GM23338 (cell line): ENCODE data around the gene FAM185A.

Experiments
- CREB1 ChIP-seq: fragments of 250-450 bp; sonication (Bioruptor Pico); IDR thresholded peaks from 2 replicates; pipeline ENCODE4 v1.5.0; 2020; ENCODE audit warnings: low read depth, mild to moderate bottlenecking, moderate library complexity
- EZH2 ChIP-seq: fragments of 200-600 bp; sonication (generic); IDR thresholded peaks from one replicate; pipeline ENCODE4 v1.8.0; 2017; ENCODE audit warnings: antibody characterized with exemption, mild to moderate bottlenecking, low read depth; ENCODE audit not compliant: unreplicated experiment
- EZH2phosphoT487 ChIP-seq: fragments of 200-600 bp; sonication (generic); IDR thresholded peaks from one replicate; pipeline ENCODE4 v1.8.1; 2018; ENCODE audit warnings: antibody characterized with exemption; ENCODE audit not compliant: unreplicated experiment
- JUNB ChIP-seq: IDR thresholded peaks from one replicate; pipeline ENCODE4 v1.6.1; 2016; ENCODE audit warnings: antibody characterized with exemption; ENCODE audit not compliant: unreplicated experiment
- POLR2AphosphoS5 ChIP-seq: IDR thresholded peaks from 2 replicates; pipeline ENCODE4 v1.6.1; 2016; ENCODE audit warnings: antibody characterized with exemption, low read depth
- ZNF114 ChIP-seq: fragments of 250-450 bp; sonication (Bioruptor Pico); IDR thresholded peaks from 2 replicates; pipeline ENCODE4 v1.5.0; 2020; ENCODE audit warnings: mild to moderate bottlenecking, moderate library complexity
- ZNF331 ChIP-seq: fragments of 250-450 bp; sonication (Bioruptor Pico); IDR thresholded peaks from 2 replicates; pipeline ENCODE4 v1.5.0; 2020; ENCODE audit warnings: low read depth, mild to moderate bottlenecking, moderate library complexity
- TF ChIP-seq, protein P1 (sequence below), 2 experiments: fragments of 200-600 bp in 1 of 2; sonication (generic) in 1 of 2; conservative IDR thresholded peaks; 2 replicates each; pipeline versions ENCODE4 v1.5.1 to v1.6.1; 2016 to 2017; ENCODE audit warnings: antibody characterized with exemption in 2 of 2, low read depth in 2 of 2, mild to moderate bottlenecking in 2 of 2, moderate library complexity in 1 of 2
- TF ChIP-seq, protein P2 (sequence below): IDR thresholded peaks from one replicate; pipeline ENCODE4 v1.6.1; 2018; ENCODE audit warnings: antibody characterized with exemption; ENCODE audit not compliant: unreplicated experiment
- TF ChIP-seq, protein P3 (sequence below): IDR thresholded peaks from 2 replicates; pipeline ENCODE4 v1.6.1; 2016; ENCODE audit warnings: antibody characterized with exemption

DNA sequence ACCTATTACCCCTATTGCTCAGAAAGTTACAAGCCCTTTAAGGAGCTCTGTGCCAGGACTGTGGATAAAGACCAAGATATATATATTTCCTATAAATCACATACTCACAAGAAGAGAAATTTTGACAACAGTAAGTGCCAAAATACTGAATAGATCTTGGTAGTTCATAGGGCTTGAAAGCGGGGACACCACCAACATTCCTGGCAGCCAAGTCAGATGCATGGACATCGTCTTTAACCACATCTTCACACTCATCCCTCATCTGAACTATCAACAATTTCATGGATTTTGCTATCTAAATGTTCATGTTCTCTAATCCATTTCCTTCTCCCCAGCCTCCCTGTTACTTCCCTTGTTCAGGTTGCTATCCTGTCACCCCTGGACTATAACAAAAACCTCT, 96.5 kb downstream of the FAM185A start:
- TF ChIP-seq, protein P1, sequence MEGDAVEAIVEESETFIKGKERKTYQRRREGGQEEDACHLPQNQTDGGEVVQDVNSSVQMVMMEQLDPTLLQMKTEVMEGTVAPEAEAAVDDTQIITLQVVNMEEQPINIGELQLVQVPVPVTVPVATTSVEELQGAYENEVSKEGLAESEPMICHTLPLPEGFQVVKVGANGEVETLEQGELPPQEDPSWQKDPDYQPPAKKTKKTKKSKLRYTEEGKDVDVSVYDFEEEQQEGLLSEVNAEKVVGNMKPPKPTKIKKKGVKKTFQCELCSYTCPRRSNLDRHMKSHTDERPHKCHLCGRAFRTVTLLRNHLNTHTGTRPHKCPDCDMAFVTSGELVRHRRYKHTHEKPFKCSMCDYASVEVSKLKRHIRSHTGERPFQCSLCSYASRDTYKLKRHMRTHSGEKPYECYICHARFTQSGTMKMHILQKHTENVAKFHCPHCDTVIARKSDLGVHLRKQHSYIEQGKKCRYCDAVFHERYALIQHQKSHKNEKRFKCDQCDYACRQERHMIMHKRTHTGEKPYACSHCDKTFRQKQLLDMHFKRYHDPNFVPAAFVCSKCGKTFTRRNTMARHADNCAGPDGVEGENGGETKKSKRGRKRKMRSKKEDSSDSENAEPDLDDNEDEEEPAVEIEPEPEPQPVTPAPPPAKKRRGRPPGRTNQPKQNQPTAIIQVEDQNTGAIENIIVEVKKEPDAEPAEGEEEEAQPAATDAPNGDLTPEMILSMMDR (conservative IDR thresholded peaks at IDR 0.05; ENCODE audit: low read depth in 2 of 2), result no peak
- no peak for TF ChIP-seq EZH2
- no peak for TF ChIP-seq EZH2phosphoT487
- TF ChIP-seq, protein P2, sequence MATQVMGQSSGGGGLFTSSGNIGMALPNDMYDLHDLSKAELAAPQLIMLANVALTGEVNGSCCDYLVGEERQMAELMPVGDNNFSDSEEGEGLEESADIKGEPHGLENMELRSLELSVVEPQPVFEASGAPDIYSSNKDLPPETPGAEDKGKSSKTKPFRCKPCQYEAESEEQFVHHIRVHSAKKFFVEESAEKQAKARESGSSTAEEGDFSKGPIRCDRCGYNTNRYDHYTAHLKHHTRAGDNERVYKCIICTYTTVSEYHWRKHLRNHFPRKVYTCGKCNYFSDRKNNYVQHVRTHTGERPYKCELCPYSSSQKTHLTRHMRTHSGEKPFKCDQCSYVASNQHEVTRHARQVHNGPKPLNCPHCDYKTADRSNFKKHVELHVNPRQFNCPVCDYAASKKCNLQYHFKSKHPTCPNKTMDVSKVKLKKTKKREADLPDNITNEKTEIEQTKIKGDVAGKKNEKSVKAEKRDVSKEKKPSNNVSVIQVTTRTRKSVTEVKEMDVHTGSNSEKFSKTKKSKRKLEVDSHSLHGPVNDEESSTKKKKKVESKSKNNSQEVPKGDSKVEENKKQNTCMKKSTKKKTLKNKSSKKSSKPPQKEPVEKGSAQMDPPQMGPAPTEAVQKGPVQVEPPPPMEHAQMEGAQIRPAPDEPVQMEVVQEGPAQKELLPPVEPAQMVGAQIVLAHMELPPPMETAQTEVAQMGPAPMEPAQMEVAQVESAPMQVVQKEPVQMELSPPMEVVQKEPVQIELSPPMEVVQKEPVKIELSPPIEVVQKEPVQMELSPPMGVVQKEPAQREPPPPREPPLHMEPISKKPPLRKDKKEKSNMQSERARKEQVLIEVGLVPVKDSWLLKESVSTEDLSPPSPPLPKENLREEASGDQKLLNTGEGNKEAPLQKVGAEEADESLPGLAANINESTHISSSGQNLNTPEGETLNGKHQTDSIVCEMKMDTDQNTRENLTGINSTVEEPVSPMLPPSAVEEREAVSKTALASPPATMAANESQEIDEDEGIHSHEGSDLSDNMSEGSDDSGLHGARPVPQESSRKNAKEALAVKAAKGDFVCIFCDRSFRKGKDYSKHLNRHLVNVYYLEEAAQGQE, result no peak
- TF ChIP-seq POLR2AphosphoS5, result no peak
- TF ChIP-seq CREB1 (CRISPR knock-in tag), result no peak
- no peak for TF ChIP-seq ZNF331
- no peak for TF ChIP-seq JUNB
- TF ChIP-seq ZNF114 (CRISPR knock-in tag), result no peak
- TF ChIP-seq, protein P3, sequence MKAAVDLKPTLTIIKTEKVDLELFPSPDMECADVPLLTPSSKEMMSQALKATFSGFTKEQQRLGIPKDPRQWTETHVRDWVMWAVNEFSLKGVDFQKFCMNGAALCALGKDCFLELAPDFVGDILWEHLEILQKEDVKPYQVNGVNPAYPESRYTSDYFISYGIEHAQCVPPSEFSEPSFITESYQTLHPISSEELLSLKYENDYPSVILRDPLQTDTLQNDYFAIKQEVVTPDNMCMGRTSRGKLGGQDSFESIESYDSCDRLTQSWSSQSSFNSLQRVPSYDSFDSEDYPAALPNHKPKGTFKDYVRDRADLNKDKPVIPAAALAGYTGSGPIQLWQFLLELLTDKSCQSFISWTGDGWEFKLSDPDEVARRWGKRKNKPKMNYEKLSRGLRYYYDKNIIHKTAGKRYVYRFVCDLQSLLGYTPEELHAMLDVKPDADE, result no peak
